Retinal pigment epithelial cell (primary cell): ENCODE data around the gene ECT2.
"Not testable (repeated sequence)": the region's sequence is repeated elsewhere in the genome, so short reads cannot be mapped to it uniquely, and the experiment has no call there.

ENCODE experiments used
- DNase-seq: peaks from one replicate; pipeline ENCODE4 v3.0.0-alpha.2; 2010; ENCODE audit warnings: low read depth
- H3K4me3 ChIP-seq: 2 replicates; pipeline ENCODE4 v1.5.1; 2011; ENCODE audit warnings: mild to moderate bottlenecking, low read length, control low read depth, moderate library complexity
- CTCF ChIP-seq: conservative IDR thresholded peaks from 2 replicates; pipeline ENCODE4 v1.5.1; 2011; ENCODE audit warnings: low read depth, low read length, control low read depth, inconsistent platforms

ECT2 gene

GRCh38 chr3:172855037-172855436 lies 104.5 kb downstream of the ECT2 start:
- no peak overlapping the region for H3K4me3 ChIP-seq
- DNase-seq = no peak
- TF ChIP-seq CTCF = no peak

- no peak for DNase-seq
- no peak overlapping the region for H3K4me3 ChIP-seq
- TF ChIP-seq CTCF = no peak
Measured at GRCh38 chr3:172856795-172857742, 106.5 kb downstream of the ECT2 start.

GRCh38 chr3:172859041-172859440 lies 108.5 kb downstream of the ECT2 start:
- no peak overlapping the region for H3K4me3 ChIP-seq
- TF ChIP-seq CTCF = no peak
- DNase-seq = no peak

- DNase-seq, H3K4me3 ChIP-seq: not testable (repeated sequence)
Measured at GRCh38 chr3:172866726-172867350, 116.3 kb downstream of the ECT2 start.

- DNase-seq = no peak
- TF ChIP-seq CTCF = no peak
- no peak overlapping the region for H3K4me3 ChIP-seq
Measured at GRCh38 chr3:172868582-172869200, 118.2 kb downstream of the ECT2 start.

GRCh38 chr3:172869368-172869771 lies 118.8 kb downstream of the ECT2 start:
- no peak for DNase-seq
- TF ChIP-seq CTCF = no peak
- H3K4me3 ChIP-seq = no peak overlapping the region

GRCh38 chr3:172869784-172870518 lies 119.4 kb downstream of the ECT2 start:
- no peak overlapping the region for H3K4me3 ChIP-seq
- no peak for TF ChIP-seq CTCF
- no peak for DNase-seq
